ENCODE measurements around the gene FAM20C.

Gene FAM20C

GRCh38 chr7:150811-151221 lies 41.6 kb upstream of the FAM20C start:
- CTCF ChIA-PET: no interaction called here
- no peak overlapping the region for H3K4me3 ChIP-seq (ENCODE audit: low read depth, low read length)
- no peak overlapping the region for H3K27ac ChIP-seq (ENCODE audit: extremely low read depth, low read depth, low read length)
- H3K36me3 ChIP-seq (ENCODE audit: control insufficient read depth in 2 of 2, insufficient read depth in 1 of 2, low read length in 2 of 2): peaks cover 0 to 15% of the 10 kb centered on the region in 2 experiments; a peak in 1 of 3 replicates
- H3K4me1 ChIP-seq (ENCODE audit: control insufficient read depth, insufficient read depth, low read length): no peaks in the 10 kb centered on the region
- TF ChIP-seq PRDM10 (tag by site-specific recombination; IDR thresholded peaks at IDR 0.05): no peak
- no peak for TF ChIP-seq BCL11A (tag by site-specific recombination; IDR thresholded peaks at IDR 0.05; ENCODE audit: low read depth)
- no peak for TF ChIP-seq ZNF311 (tag by site-specific recombination; IDR thresholded peaks at IDR 0.05; ENCODE audit: borderline replicate concordance)
- TF ChIP-seq ZFP69B (tag by site-specific recombination; IDR thresholded peaks at IDR 0.05): no peak
- no peak for TF ChIP-seq ZNF155 (tag by site-specific recombination; IDR thresholded peaks at IDR 0.05)
- no peaks in the 10 kb centered on the region for H3K9me3 ChIP-seq (ENCODE audit: control insufficient read depth, insufficient read depth, low read depth, low read length)
- POLR2A ChIA-PET: no interaction called here

- Histone ChIP-seq H3K27ac (ENCODE audit: extremely low read depth, low read depth, low read length) (no peak overlapping the region), H3K36me3 (ENCODE audit: control insufficient read depth in 2 of 2, insufficient read depth in 1 of 2, low read length in 2 of 2) (peaks cover 0 to 12% of the 10 kb centered on the region in 2 experiments; a peak in 1 of 3 replicates), H3K4me3 (ENCODE audit: low read depth, low read length) (no peak overlapping the region), H3K9me3 (ENCODE audit: control insufficient read depth, insufficient read depth, low read depth, low read length) (no peaks in the 10 kb centered on the region), H3K4me1 (ENCODE audit: control insufficient read depth, insufficient read depth, low read length) (no peaks in the 10 kb centered on the region)
- POLR2A ChIA-PET: no interaction called here
- TF ChIP-seq PRDM2 (tag by site-specific recombination; IDR thresholded peaks at IDR 0.05; ENCODE audit: borderline replicate concordance) (no peak), FEZF1 (tag by site-specific recombination; IDR thresholded peaks at IDR 0.05) (no peak)
- CTCF ChIA-PET: no interaction called here
These were observed 40.9 kb upstream of the FAM20C start for GRCh38 chr7:151346-152050.

- H3K9me3 ChIP-seq (ENCODE audit: control insufficient read depth, insufficient read depth, low read depth, low read length): no peaks in the 10 kb centered on the region
- CTCF ChIA-PET: no interaction called here
- POLR2A ChIA-PET: no interaction called here
- TF ChIP-seq ZBTB44 (tag by site-specific recombination; IDR thresholded peaks at IDR 0.05) (no peak), ZNF571 (tag by site-specific recombination; IDR thresholded peaks at IDR 0.05) (no peak), ZSCAN18 (tag by site-specific recombination; IDR thresholded peaks at IDR 0.05) (no peak), ZNF426 (tag by site-specific recombination; IDR thresholded peaks at IDR 0.05) (no peak), ZSCAN23 (tag by site-specific recombination; IDR thresholded peaks at IDR 0.05) (no peak), ZBTB49 (tag by site-specific recombination; IDR thresholded peaks at IDR 0.05; ENCODE audit: low read depth) (no peak), ZNF626 (tag by site-specific recombination; IDR thresholded peaks at IDR 0.05) (no peak)
These were observed 39.5 kb upstream of the FAM20C start for GRCh38 chr7:152702-153391.

More at GRCh38 chr7:152702-153391, 39.5 kb upstream of the FAM20C start:
- H3K4me1 ChIP-seq (ENCODE audit: control insufficient read depth, insufficient read depth, low read length): no peaks in the 10 kb centered on the region
- no peaks in the 10 kb centered on the region for H3K36me3 ChIP-seq (ENCODE audit: control insufficient read depth in 2 of 2, insufficient read depth in 1 of 2, low read length in 2 of 2)
- no peak overlapping the region for H3K4me3 ChIP-seq (ENCODE audit: low read depth, low read length)
- H3K27ac ChIP-seq (ENCODE audit: extremely low read depth, low read depth, low read length): no peak overlapping the region
